GM21576 (cell line): ENCODE data around the gene GALNT9.

Source experiments
- ATAC-seq: cut with Tn5 transposase; IDR thresholded peaks from one replicate; pipeline ENCODE4 v1.9.1; 2021; ENCODE audit warnings: mild to moderate bottlenecking, moderate library complexity; ENCODE audit not compliant: unreplicated experiment

GALNT9 gene

DNA sequence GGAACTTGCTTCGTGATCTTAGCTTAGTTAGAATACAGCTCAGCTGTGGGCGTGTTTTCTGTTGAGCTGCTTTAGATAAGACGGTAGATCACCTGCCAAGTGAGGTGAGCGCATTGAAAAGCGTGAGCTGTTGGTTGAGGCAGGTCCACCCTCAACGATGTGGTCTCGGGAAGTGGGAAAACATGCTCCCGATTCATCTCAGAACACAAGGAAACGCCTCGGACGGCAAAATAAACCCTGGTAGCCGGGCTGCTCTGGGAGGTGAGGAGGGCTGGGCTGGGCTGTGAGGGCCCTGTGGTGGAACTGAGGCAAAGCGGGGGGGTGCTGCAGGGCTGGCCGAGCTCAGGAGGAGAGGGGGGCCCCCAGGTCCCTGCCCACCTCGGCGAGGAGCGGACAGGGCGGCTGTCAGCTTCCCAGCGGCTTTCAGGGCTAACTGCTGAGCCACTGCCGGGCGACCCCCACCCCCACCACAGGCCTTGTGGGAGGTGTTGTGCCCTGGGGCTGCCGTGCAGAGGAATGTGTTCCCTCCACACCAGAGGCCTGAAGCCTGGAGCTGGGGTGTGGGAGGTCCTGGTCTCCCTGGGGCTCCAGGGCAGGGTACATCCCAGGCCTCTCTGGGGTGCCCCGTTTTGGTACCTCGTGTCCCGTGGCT is 154.4 kb downstream of the GALNT9 start:
- ATAC-seq: no peak

DNA sequence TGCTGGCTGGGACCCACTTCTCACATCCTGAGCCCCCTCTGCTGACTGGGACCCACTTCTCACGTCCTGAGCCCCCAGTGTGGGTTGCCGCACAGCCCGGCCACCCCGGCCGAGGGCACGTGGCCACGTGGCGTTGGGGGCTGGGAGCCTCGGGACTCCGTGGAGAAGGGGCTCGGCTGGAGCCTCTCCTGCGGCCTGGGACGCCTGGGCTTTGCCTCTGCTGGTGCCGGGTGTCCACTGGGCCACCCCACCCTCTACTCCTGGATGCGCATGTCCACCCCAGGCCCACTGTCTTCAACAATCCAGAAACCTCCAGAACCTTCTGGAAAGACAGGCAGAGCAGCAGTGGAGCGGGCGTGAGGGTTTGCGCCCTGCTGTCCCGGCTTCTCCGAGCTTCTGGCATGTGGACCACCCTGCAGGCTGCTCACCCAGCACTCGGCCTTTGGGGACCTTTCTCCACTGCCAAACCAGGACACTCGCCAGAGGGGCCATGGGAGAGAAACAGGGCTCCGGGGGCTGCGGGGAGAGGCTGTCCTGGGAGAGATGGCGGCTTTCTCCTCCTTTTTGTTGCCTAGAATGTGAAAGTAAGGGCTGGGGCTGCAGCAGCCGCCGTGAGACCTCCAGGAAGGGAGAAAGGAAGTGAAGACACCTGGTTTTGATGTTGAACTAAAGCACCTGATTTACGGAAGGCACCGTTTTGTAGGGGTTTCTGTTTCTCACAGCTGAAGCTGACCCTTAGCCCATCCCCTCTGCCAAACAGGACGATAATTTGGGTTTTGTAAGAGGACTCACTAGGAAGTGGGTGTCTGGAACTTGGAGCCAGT is 155.2 kb downstream of the GALNT9 start:
- ATAC-seq: no peak

- no peak for ATAC-seq
Measured at GRCh38 chr12:132173135-132174014, 156.0 kb downstream of the GALNT9 start.

GRCh38 chr12:132172619-132173018 is 156.8 kb downstream of the GALNT9 start:
- ATAC-seq: no peak

DNA sequence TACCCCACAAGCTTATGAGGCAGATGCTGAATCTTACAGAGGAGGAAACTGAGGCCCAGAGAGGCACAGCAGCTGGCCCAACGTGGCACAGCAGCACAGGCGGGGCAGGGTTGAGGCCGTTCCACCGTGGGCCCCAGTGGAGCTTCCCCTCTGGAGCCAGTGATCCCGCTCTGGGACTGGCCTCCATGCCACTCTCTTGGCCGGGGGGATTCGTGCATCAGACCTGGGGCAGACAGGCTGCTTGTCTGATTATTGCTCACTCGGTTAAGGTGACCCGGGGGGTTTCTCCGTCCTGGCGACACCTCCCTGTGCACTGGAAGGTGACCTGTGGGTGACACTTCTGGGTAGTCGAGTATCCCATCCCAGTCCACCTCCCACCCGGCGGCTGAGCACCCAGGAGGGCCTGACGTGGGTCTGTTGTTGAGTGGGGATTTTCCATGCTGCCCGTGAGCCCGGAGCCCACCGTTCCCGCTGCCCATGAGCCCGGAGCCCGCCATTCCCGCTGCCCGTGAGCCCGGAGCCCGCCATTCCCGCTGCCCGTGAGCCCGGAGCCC is 157.3 kb downstream of the GALNT9 start:
- ATAC-seq: no peak

DNA sequence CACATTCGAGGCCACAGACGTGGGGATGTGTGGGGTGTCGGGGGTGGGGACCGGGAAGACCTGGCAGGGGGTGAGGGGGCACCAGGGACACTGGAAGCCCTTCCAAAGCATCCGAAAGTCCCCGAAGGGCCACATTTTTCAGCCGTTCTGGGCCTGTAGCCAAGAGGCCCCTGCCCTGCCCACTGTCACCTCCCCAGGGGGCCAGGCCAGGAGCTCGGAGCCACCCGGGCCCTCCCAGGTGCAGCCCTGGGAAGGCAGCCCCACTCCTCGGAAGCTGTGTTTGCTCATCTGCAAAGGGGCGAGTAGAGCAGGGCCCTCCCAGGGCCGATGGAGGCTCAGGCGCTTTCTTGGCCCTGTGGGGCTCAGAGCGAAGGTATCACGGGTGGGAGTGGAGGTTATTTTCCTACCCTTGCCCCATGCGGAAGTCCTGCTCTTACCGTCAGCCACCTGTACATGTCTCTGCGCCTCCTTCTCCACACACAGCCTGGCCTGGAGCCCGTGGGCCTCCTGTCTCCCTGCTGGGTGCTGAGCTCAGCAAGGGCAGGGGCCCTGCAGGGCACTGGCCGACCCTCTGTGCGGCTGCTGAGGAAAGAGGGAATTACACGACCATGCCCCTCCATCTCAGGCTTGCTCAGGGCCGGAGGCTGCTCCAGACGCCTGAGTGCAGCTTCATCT is 158.0 kb downstream of the GALNT9 start:
- no peak for ATAC-seq

GRCh38 chr12:132170637-132171292 is 158.6 kb downstream of the GALNT9 start:
- ATAC-seq: no peak

- no peak for ATAC-seq
Measured at GRCh38 chr12:132170094-132170636, 159.2 kb downstream of the GALNT9 start.

GRCh38 chr12:132169376-132169775 is 160.0 kb downstream of the GALNT9 start:
- ATAC-seq: no peak

DNA sequence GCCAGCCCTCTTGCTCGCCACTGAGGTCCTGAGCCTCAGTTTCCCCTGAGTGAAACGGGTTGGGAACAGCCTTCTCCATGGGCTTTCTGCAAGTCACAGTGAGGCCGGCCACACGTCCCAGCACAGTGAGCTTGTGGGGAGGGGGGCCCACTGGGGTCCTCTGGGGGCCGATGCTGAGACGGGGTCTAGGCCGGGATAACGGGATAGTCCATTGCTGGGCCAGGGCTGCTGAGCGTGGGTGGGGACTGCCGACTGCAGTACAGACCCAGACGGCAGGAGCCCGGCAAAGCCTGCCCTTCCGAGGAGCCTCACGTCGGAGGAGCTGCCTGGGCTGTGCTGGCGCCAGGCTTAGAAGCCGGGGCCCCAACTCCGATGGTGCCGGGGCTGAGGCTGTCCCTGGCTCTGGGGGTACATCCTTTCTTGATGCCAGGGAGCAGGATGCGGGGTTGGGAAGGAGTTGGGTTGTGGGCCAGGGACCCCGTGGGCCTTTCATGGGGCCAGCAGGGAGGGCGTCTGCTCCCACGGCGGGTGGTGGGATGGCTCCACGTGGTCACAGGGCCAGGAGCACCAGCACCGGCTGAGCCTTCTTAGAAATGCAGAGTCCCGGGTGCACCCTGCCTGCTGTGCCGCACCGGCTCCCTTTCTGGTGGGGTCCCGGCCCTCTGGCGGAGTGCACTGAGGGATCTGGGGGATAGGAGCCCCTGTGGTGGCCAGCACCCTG is 160.9 kb downstream of the GALNT9 start:
- no peak for ATAC-seq

- ATAC-seq: no peak
Measured at GRCh38 chr12:132167611-132168310, 161.6 kb downstream of the GALNT9 start.

GRCh38 chr12:132166801-132167591 is 162.4 kb downstream of the GALNT9 start:
- no peak for ATAC-seq

GRCh38 chr12:132166093-132166492 is 163.3 kb downstream of the GALNT9 start:
- no peak for ATAC-seq

DNA sequence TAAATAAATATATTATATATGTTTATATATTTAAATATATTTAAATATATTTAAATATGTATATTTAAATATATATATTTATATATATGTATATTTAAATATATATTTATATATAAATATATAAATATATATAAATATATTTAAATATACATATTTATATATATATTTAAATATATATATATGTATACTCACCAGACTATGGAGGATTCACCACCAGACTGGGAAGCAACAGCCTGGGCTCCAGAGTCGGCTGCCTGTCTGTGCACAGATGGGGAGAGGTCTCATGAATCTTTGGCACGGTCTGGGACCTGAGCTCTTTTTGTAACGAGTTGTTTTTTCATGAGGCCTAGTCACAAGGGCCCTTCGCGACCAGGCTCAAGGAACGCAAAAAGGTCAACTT is 163.8 kb downstream of the GALNT9 start:
- ATAC-seq: no peak

DNA sequence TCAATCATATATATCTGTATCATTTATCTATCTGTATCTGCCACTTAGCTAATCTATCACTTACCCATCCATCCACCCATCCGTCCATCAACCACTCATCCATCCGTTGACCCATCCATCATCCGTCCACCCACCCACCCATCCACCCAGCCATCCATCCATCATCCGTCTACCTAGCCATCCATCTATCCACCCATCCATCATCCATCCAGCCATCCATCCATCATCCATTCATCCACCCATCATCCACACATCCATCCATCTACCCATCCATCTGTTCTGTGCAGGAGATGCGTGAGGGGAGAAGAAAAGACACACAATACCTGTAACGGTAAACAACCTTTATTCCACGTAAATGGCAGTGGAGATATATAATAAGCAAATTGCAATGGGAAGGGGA is 165.0 kb downstream of the GALNT9 start:
- ATAC-seq: no peak

DNA sequence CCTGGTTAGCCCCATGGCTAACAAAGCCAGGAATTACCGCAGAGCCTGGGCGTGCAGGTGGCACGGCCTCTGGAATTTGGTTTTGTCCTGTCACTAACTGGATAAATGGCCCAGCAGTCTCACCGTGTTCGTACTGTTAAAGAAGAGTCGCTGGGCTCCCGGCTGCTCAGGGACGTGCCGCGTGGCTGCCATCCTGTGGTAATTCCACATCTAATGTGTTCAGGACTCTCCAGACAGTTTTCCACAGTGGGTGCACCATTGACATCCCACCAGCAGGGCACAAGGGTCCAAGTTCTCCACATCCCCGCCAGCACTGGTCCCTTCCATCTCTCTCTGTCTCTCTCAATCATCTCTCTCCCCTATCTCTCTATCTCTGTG is 165.5 kb downstream of the GALNT9 start:
- ATAC-seq: no peak

GRCh38 chr12:132163041-132163910 is 166.1 kb downstream of the GALNT9 start:
- ATAC-seq: no peak
